Progenitor cell of endocrine pancreas (in vitro differentiated cells): Measurements from ENCODE around the gene MAD1L1. TPM values are rescaled to one million over a fixed set of nuclear protein-coding genes. Genes with fewer than 3 reads are reported as not detected.

Experiments
- DNase-seq: peaks from one replicate; pipeline ENCODE4 v3.0.0; 2021; ENCODE audit warnings: low spot score; ENCODE audit not compliant: unreplicated experiment
- H3K27ac Mint-ChIP-seq: 2 replicates; pipeline ENCODE4 v1.8.0; 2021; ENCODE audit warnings: mild to moderate bottlenecking, moderate library complexity, mixed read lengths
- H3K27me3 Mint-ChIP-seq: 2 replicates; pipeline ENCODE4 v1.8.0; 2021; ENCODE audit warnings: mixed read lengths
- H3K36me3 Mint-ChIP-seq: 2 replicates; pipeline ENCODE4 v1.8.0; 2022; ENCODE audit warnings: mixed read lengths; ENCODE audit not compliant: insufficient read depth
- H3K4me1 Mint-ChIP-seq: 2 replicates; pipeline ENCODE4 v1.8.0; 2021; ENCODE audit warnings: low read depth, mixed read lengths
- H3K4me3 Mint-ChIP-seq: 2 replicates; pipeline ENCODE4 v1.8.0; 2021; ENCODE audit warnings: low read depth, mild to moderate bottlenecking, moderate library complexity, mixed read lengths
- H3K9me3 Mint-ChIP-seq: 2 replicates; pipeline ENCODE4 v1.8.0; 2021; ENCODE audit warnings: low read depth, mixed read lengths
- CTCF ChIP-seq: fragments of 200-600 bp; sonication (generic); IDR thresholded peaks from one replicate; pipeline ENCODE4 v1.5.0; 2021; ENCODE audit warnings: antibody characterized with exemption, mild to moderate bottlenecking; ENCODE audit not compliant: unreplicated experiment
- total RNA-seq: library from RNA; stranded (reverse); gene quantifications from 2 replicates; pipeline ENCODE4 v1.2.1, GENCODE V29; 2021

Gene MAD1L1
- total RNA-seq, 1 donor from 2014 or later, result 49.8 TPM

- no peak for TF ChIP-seq CTCF
- no peaks in the 10 kb centered on the region for H3K4me1 Mint-ChIP-seq
- no peak overlapping the region for H3K27ac Mint-ChIP-seq
- no peaks in the 10 kb centered on the region for H3K27me3 Mint-ChIP-seq
- DNase-seq, result no peak
- no peaks in the 10 kb centered on the region for H3K9me3 Mint-ChIP-seq
- no peak overlapping the region for H3K4me3 Mint-ChIP-seq
- H3K36me3 Mint-ChIP-seq, result no peaks in the 10 kb centered on the region
Observed at GRCh38 chr7:1810521-1810920, 422.2 kb downstream of the MAD1L1 start.

GRCh38 chr7:1809601-1810258 lies 423.0 kb downstream of the MAD1L1 start:
- Mint-ChIP-seq H3K27ac (no peak overlapping the region), H3K27me3 (no peaks in the 10 kb centered on the region), H3K4me3 (no peak overlapping the region), H3K36me3 (no peaks in the 10 kb centered on the region), H3K9me3 (no peaks in the 10 kb centered on the region), H3K4me1 (no peaks in the 10 kb centered on the region)
- TF ChIP-seq CTCF, result no peak
- DNase-seq, result no peak

GRCh38 chr7:1809070-1809469 lies 423.7 kb downstream of the MAD1L1 start:
- Mint-ChIP-seq H3K36me3 (no peaks in the 10 kb centered on the region), H3K4me3 (no peak overlapping the region), H3K27me3 (no peaks in the 10 kb centered on the region), H3K9me3 (peaks cover 3% of the 10 kb centered on the region), H3K27ac (no peak overlapping the region), H3K4me1 (no peaks in the 10 kb centered on the region)
- no peak for DNase-seq
- TF ChIP-seq CTCF, result no peak

GRCh38 chr7:1807821-1808600 lies 424.7 kb downstream of the MAD1L1 start:
- no peaks in the 10 kb centered on the region for H3K27me3 Mint-ChIP-seq
- no peaks in the 10 kb centered on the region for H3K4me1 Mint-ChIP-seq
- H3K36me3 Mint-ChIP-seq, result no peaks in the 10 kb centered on the region
- no peak overlapping the region for H3K27ac Mint-ChIP-seq
- DNase-seq, result no peak
- TF ChIP-seq CTCF, result no peak
- H3K9me3 Mint-ChIP-seq, result peaks cover 8% of the 10 kb centered on the region
- no peak overlapping the region for H3K4me3 Mint-ChIP-seq

- peaks cover 3% of the 10 kb centered on the region for H3K36me3 Mint-ChIP-seq
- no peak overlapping the region for H3K27ac Mint-ChIP-seq
- TF ChIP-seq CTCF, result no peak
- no peaks in the 10 kb centered on the region for H3K4me1 Mint-ChIP-seq
- H3K27me3 Mint-ChIP-seq, result no peaks in the 10 kb centered on the region
- H3K9me3 Mint-ChIP-seq, result peaks cover 17% of the 10 kb centered on the region
- no peak overlapping the region for H3K4me3 Mint-ChIP-seq
- no peak for DNase-seq
Observed at GRCh38 chr7:1806354-1806753, 426.4 kb downstream of the MAD1L1 start.
